ENCODE results near the gene DCHS2. TPM values are rescaled to one million over a fixed set of nuclear protein-coding genes. Genes with fewer than 3 reads are reported as not detected.

DCHS2 gene
- total RNA-seq, 1 donor from 2014 or later, result 97.4 TPM

- no peaks in the 10 kb centered on the region for H3K36me3 Mint-ChIP-seq (ENCODE audit: unreplicated experiment)
- no peak for DNase-seq
- no peaks in the 10 kb centered on the region for H3K4me1 Mint-ChIP-seq (ENCODE audit: low read depth, unreplicated experiment)
- no peaks in the 10 kb centered on the region for H3K27me3 Mint-ChIP-seq (ENCODE audit: unreplicated experiment)
- H3K27ac Mint-ChIP-seq (ENCODE audit: unreplicated experiment), result no peak overlapping the region
- H3K9me3 Mint-ChIP-seq (ENCODE audit: unreplicated experiment), result no peaks in the 10 kb centered on the region
- H3K4me3 Mint-ChIP-seq (ENCODE audit: unreplicated experiment), result no peak overlapping the region
- TF ChIP-seq, protein P1, sequence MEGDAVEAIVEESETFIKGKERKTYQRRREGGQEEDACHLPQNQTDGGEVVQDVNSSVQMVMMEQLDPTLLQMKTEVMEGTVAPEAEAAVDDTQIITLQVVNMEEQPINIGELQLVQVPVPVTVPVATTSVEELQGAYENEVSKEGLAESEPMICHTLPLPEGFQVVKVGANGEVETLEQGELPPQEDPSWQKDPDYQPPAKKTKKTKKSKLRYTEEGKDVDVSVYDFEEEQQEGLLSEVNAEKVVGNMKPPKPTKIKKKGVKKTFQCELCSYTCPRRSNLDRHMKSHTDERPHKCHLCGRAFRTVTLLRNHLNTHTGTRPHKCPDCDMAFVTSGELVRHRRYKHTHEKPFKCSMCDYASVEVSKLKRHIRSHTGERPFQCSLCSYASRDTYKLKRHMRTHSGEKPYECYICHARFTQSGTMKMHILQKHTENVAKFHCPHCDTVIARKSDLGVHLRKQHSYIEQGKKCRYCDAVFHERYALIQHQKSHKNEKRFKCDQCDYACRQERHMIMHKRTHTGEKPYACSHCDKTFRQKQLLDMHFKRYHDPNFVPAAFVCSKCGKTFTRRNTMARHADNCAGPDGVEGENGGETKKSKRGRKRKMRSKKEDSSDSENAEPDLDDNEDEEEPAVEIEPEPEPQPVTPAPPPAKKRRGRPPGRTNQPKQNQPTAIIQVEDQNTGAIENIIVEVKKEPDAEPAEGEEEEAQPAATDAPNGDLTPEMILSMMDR (IDR thresholded peaks at IDR 0.05; ENCODE audit: partially characterized antibody, unreplicated experiment), result no peak
These were observed 305.6 kb downstream of the DCHS2 start for GRCh38 chr4:154186035-154186434.

DNA sequence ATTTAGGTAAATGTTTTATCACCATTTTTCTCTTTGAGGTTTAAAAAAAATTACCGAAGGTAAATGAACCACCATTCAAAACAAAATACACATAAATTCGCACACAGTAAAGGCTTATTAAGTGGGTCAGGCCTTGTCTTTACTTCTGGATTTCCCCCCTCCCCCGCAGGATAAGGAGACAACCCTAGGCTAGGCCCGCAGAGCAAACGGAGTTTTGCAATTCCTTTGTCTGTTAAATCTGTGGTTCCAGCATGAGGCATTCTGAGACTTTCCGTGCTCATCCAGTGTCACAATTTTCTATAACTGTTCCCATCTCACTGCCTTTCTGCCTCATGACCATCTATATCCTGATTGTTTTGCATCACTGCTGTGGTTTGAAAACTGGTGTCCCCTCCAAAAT lies 307.4 kb downstream of the DCHS2 start:
- H3K9me3 Mint-ChIP-seq (ENCODE audit: unreplicated experiment), result no peaks in the 10 kb centered on the region
- DNase-seq, result no peak
- H3K4me1 Mint-ChIP-seq (ENCODE audit: low read depth, unreplicated experiment), result no peaks in the 10 kb centered on the region
- H3K4me3 Mint-ChIP-seq (ENCODE audit: unreplicated experiment), result no peak overlapping the region
- H3K36me3 Mint-ChIP-seq (ENCODE audit: unreplicated experiment), result no peaks in the 10 kb centered on the region
- H3K27me3 Mint-ChIP-seq (ENCODE audit: unreplicated experiment), result no peaks in the 10 kb centered on the region
- TF ChIP-seq, protein P1 (IDR thresholded peaks at IDR 0.05; ENCODE audit: partially characterized antibody, unreplicated experiment), result no peak
- no peak overlapping the region for H3K27ac Mint-ChIP-seq (ENCODE audit: unreplicated experiment)

GRCh38 chr4:154183264-154183663 lies 308.3 kb downstream of the DCHS2 start:
- no peaks in the 10 kb centered on the region for H3K27me3 Mint-ChIP-seq (ENCODE audit: unreplicated experiment)
- no peak for DNase-seq
- no peaks in the 10 kb centered on the region for H3K36me3 Mint-ChIP-seq (ENCODE audit: unreplicated experiment)
- no peak overlapping the region for H3K27ac Mint-ChIP-seq (ENCODE audit: unreplicated experiment)
- H3K9me3 Mint-ChIP-seq (ENCODE audit: unreplicated experiment), result no peaks in the 10 kb centered on the region
- no peak overlapping the region for H3K4me3 Mint-ChIP-seq (ENCODE audit: unreplicated experiment)
- TF ChIP-seq, protein P1 (IDR thresholded peaks at IDR 0.05; ENCODE audit: partially characterized antibody, unreplicated experiment), result no peak
- no peaks in the 10 kb centered on the region for H3K4me1 Mint-ChIP-seq (ENCODE audit: low read depth, unreplicated experiment)

Other genes starting within 250 kb of the DCHS2 start
- gene PLRG1, start 58.6 kb upstream of the DCHS2 start, total RNA-seq (ENCODE audit: unreplicated experiment), result 79.7 TPM
- gene FGB, start 71.2 kb upstream of the DCHS2 start, total RNA-seq (ENCODE audit: unreplicated experiment), result not detected
- gene FGA, start 98.9 kb upstream of the DCHS2 start, total RNA-seq (ENCODE audit: unreplicated experiment), result not detected
- gene FGG, start 120.9 kb upstream of the DCHS2 start, total RNA-seq (ENCODE audit: unreplicated experiment), result not detected

All from glutamatergic neuron (in vitro differentiated cells).